Measurements from ENCODE around the gene GALNS. TPM values are rescaled to one million over a fixed set of nuclear protein-coding genes. Genes with fewer than 3 reads are reported as not detected.
A peak's percentile ranks its signal among the peaks of the same experiment; 100 is the strongest.

GALNS gene
- total RNA-seq, 3 donors from 2014 or later = 16.2 to 29.5 (median 17.9) TPM

DNA sequence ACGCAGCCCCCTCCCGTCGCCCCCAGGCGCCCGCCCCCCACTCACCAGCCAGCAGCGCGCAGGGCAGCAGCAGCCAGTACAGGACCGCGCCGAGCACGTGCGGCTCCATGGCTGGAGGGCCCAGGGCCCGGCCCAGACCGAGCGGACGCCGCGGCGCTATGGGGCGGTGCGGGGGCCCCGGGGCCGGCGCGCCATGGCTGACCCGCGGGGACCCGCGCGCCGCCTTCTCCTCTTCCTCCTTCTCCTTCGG lies 72.0 kb downstream of the GALNS start:
- H3K4me1 ChIP-seq = peaks cover 2 to 6% of the 10 kb centered on the region in 2 donors

DNA sequence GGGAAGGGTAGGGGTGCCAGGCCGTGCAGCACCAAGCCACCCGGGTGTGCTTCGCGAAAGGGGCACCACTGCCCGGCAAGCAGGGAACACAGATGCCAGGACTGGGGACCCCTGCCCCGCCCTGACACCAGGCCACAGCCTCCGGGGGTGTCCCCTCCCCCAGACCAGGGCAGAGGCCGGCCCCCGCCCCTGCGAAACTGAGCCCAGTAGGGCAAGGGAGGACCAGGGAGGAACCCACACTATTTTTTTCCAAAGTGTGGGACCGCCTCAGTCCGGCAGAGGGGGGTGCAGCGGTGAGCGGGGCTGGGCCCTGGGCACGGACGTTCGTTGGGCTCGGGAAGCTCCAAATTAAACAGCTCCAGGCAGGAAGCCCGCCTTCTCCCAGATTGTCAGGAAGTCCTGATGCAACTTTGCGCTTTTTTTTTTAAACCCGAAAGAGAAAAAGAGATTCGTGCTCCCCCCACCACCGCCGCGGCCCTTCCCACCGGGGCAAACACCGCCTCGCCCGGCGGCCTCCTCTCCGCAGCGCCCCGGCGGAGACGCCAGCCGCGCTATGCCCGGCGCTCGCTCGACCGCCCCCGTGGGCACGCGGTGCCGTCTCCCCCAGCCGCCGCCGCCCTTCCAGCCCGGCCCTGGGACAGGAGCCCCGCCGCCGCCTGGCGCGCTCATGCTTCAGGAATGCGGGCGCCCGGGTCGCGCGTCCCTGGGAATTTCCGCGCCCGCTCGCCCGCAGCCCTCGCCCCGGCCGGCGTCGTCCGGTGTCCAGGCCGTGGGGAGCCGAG lies 72.5 kb downstream of the GALNS start:
- Histone ChIP-seq H3K4me1 (peaks cover 6% of the 10 kb centered on the region in 2 donors), H3K27ac (peak overlapping the region; percentile 94 to 99), H3K36me3 (no peaks in the 10 kb centered on the region), H3K27me3 (no peaks in the 10 kb centered on the region), H3K9me3 (no peaks in the 10 kb centered on the region), H3K4me3 (peak overlapping the region; percentile 75 to 100 (median 84))
- DNase-seq (ENCODE audit: low spot score in 2 of 2) = peak; percentile 76 to 77
- intact Hi-C loops (cut with DNase I; ENCODE audit: low total_unique reads) = loop anchor here (5.0 kb wide), 1 partner anchor 42 kb away; no protein-coding TSS in a partner anchor
- TF ChIP-seq POLR2AphosphoS5 (IDR thresholded peaks at IDR 0.05) (peak in 2 of 3 donors; percentile 9 to 32), POLR2A (IDR thresholded peaks at IDR 0.05) (no peak)
- TF ChIP-seq, protein P1, sequence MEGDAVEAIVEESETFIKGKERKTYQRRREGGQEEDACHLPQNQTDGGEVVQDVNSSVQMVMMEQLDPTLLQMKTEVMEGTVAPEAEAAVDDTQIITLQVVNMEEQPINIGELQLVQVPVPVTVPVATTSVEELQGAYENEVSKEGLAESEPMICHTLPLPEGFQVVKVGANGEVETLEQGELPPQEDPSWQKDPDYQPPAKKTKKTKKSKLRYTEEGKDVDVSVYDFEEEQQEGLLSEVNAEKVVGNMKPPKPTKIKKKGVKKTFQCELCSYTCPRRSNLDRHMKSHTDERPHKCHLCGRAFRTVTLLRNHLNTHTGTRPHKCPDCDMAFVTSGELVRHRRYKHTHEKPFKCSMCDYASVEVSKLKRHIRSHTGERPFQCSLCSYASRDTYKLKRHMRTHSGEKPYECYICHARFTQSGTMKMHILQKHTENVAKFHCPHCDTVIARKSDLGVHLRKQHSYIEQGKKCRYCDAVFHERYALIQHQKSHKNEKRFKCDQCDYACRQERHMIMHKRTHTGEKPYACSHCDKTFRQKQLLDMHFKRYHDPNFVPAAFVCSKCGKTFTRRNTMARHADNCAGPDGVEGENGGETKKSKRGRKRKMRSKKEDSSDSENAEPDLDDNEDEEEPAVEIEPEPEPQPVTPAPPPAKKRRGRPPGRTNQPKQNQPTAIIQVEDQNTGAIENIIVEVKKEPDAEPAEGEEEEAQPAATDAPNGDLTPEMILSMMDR (IDR thresholded peaks at IDR 0.05) = peak; percentile 48 to 66 (median 63)

More for the DNA sequence above, 72.0 kb downstream of the GALNS start:
- TF ChIP-seq, protein P1 (IDR thresholded peaks at IDR 0.05) = no peak
- TF ChIP-seq POLR2A (IDR thresholded peaks at IDR 0.05) = no peak
- TF ChIP-seq POLR2AphosphoS5 (IDR thresholded peaks at IDR 0.05) = no peak
- Histone ChIP-seq H3K27me3 (no peaks in the 10 kb centered on the region), H3K4me3 (peak overlapping the region; percentile 75 to 100 (median 84)), H3K27ac (peak overlapping the region; percentile 94 to 99), H3K9me3 (no peaks in the 10 kb centered on the region), H3K36me3 (no peaks in the 10 kb centered on the region)
- no peak for DNase-seq (ENCODE audit: low spot score in 2 of 2)
- intact Hi-C loops (cut with DNase I; ENCODE audit: low total_unique reads) = loop anchor here (5.0 kb wide), 1 partner anchor 42 kb away; no protein-coding TSS in a partner anchor

DNA sequence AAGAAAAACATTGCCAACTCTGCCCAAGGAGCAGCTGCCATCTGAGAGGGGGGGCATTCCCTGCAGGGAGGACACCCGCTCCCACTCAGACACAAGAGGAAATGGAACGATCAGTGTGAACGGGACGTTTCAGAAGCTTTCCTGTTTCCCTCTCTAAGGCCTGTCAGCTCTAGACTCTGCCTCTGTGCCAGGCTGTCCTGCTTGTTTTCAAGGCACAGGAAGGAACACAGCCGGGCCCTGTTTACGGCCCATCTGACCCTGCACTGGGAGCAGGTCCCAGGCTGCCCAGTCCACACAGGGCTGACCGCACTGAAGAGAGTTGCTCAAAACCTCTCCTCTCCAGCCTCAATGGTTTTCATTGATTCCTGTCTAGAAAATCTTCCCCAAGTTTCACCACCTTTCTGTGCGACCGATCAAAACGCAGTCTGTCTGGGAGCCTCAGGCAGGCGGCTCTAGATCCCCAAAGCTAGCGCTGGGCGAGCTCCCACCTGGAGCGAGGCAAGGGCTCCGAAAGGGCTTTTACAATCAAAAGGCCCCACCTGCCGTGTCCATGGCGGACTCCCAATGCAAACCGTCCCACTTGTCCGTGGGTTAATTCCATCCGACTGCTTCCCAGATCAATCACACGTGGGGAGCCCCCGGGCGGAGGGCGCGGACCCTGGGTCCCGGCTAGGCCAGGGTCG lies 73.2 kb downstream of the GALNS start:
- H3K9me3 ChIP-seq = no peaks in the 10 kb centered on the region
- peak overlapping the region; percentile 75 to 100 (median 84) for H3K4me3 ChIP-seq
- intact Hi-C loops (cut with DNase I; ENCODE audit: low total_unique reads) = loop anchor here (5.0 kb wide), 1 partner anchor 41 kb away; no protein-coding TSS in a partner anchor
- H3K36me3 ChIP-seq = no peaks in the 10 kb centered on the region
- peaks cover 6% of the 10 kb centered on the region in 2 donors for H3K4me1 ChIP-seq
- no peaks in the 10 kb centered on the region for H3K27me3 ChIP-seq
- no peak for DNase-seq (ENCODE audit: low spot score in 2 of 2)
- TF ChIP-seq, protein P1 (IDR thresholded peaks at IDR 0.05) = no peak
- peak in 1 of 3 donors; percentile 14 for TF ChIP-seq POLR2AphosphoS5 (IDR thresholded peaks at IDR 0.05)
- H3K27ac ChIP-seq = peak overlapping the region; percentile 94 to 99

DNA sequence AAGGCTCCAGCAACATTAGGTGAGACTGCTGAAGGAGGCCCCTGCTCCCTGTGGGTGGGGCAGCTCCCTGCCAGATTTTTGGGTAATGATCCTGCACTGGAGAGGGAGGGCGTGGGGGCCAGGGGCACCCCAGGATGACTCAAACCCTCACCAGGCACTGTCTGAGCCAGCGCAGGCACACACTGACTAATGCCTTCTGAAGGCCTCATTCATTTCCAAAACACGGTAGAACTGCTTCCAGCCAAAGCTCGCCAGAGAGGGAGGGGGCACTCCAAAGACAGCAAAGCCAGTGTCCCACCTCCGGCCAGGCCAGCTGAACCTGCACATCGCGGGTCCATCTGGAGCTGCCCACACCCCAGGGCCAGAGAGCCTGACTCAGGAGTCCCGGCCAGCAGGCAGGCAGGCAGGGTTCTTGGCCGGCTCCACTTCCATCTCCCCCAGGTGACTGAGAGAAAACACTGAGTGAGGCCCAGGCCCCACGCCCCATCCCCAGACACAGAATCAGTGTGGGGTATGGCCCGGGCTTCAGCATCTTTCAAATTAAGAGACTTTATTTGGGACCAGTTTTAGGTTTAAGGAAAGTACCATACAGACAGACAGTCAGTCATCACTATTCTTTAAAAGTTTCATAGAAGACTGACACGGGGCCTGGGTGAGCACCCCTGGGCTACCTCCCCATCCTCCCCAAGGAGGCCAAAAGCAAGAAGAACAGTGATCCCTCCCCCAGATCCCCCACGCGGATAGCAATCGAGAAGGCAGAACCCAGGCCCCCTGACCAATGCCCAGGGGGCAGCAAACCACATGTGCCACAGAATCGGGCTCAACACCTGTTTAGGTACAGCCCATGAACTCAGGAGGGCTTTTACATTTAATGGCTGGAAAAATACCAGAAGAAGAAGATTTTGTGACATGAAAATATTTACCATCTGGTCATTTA lies 74.0 kb downstream of the GALNS start:
- H3K27ac ChIP-seq = peak overlapping the region; percentile 94 to 99
- DNase-seq (ENCODE audit: low spot score in 2 of 2) = no peak
- peak overlapping the region; percentile 75 to 100 (median 84) for H3K4me3 ChIP-seq
- no peaks in the 10 kb centered on the region for H3K27me3 ChIP-seq
- no peak for TF ChIP-seq POLR2A (IDR thresholded peaks at IDR 0.05)
- TF ChIP-seq, protein P1 (IDR thresholded peaks at IDR 0.05) = no peak
- TF ChIP-seq POLR2AphosphoS5 (IDR thresholded peaks at IDR 0.05) = no peak
- H3K9me3 ChIP-seq = no peaks in the 10 kb centered on the region
- intact Hi-C loops (cut with DNase I; ENCODE audit: low total_unique reads) = loop anchor here (5.0 kb wide), 1 partner anchor 40 kb away; no protein-coding TSS in a partner anchor
- peaks cover 6% of the 10 kb centered on the region in 2 donors for H3K4me1 ChIP-seq
- no peaks in the 10 kb centered on the region for H3K36me3 ChIP-seq
